Dermis blood vessel endothelial cell (primary cell): ENCODE measurements around the gene ATAD3C. TPM values are rescaled to one million over a fixed set of nuclear protein-coding genes. Genes with fewer than 3 reads are reported as not detected.
A peak's percentile ranks its signal among the peaks of the same experiment; 100 is the strongest.
"Not testable (repeated sequence)": the region's sequence is repeated elsewhere in the genome, so short reads cannot be mapped to it uniquely, and the experiment has no call there.

Experiments used
- DNase-seq: peaks from one replicate; pipeline ENCODE4 v3.0.0; 2010
- total RNA-seq: library from RNA; depleted of rRNA; stranded (reverse); fragments of >200 nt; gene quantifications from 2 replicates; pipeline ENCODE4 v1.2.3, GENCODE V29; 2014

The ATAD3C gene
- total RNA-seq, 1 donor from 2014 or later = 0.17 TPM

GRCh38 chr1:1451696-1452364 is 2.3 kb downstream of the ATAD3C start:
- DNase-seq = no peak

GRCh38 chr1:1452365-1452739 is 2.9 kb downstream of the ATAD3C start:
- DNase-seq = not testable (repeated sequence)

GRCh38 chr1:1452882-1453281 is 3.4 kb downstream of the ATAD3C start:
- no peak for DNase-seq

- DNase-seq = not testable (repeated sequence)
Measured at GRCh38 chr1:1454286-1455056, 5.0 kb downstream of the ATAD3C start.

GRCh38 chr1:1455366-1455884 is 5.9 kb downstream of the ATAD3C start:
- DNase-seq = no peak

GRCh38 chr1:1455934-1456333 is 6.4 kb downstream of the ATAD3C start:
- not testable (repeated sequence) for DNase-seq

- DNase-seq = not testable (repeated sequence)
Measured at GRCh38 chr1:1456683-1457255, 7.3 kb downstream of the ATAD3C start.

- DNase-seq = not testable (repeated sequence)
Measured at GRCh38 chr1:1459156-1459555, 9.7 kb downstream of the ATAD3C start.

- DNase-seq = not testable (repeated sequence)
Measured at GRCh38 chr1:1459711-1460110, 10.2 kb downstream of the ATAD3C start.

- no peak for DNase-seq
Measured at GRCh38 chr1:1460540-1461130, 11.1 kb downstream of the ATAD3C start.

- no peak for DNase-seq
Measured at GRCh38 chr1:1461721-1462317, 12.3 kb downstream of the ATAD3C start.

- no peak for DNase-seq
Measured at GRCh38 chr1:1462318-1462966, 13.0 kb downstream of the ATAD3C start.

- no peak for DNase-seq
Measured at GRCh38 chr1:1463312-1463711, 13.8 kb downstream of the ATAD3C start.

GRCh38 chr1:1468196-1468985 is 18.9 kb downstream of the ATAD3C start:
- DNase-seq = not testable (repeated sequence)

- no peak for DNase-seq
Measured at GRCh38 chr1:1470626-1471388, 21.3 kb downstream of the ATAD3C start.

- peak; percentile 96 for DNase-seq
Measured at GRCh38 chr1:1471389-1472052, 22.0 kb downstream of the ATAD3C start, which contains the start of gene ATAD3B. Gene ATAD3B, plus strand, starts transcription at chr1:1471765. Its CDS starts 120 bp downstream, at chr1:1471885.

GRCh38 chr1:1472053-1472876 is 22.8 kb downstream of the ATAD3C start:
- DNase-seq = peak; percentile 9

- not testable (repeated sequence) for DNase-seq
Measured at GRCh38 chr1:1476011-1476410, 26.5 kb downstream of the ATAD3C start.

GRCh38 chr1:1477206-1477605 is 27.7 kb downstream of the ATAD3C start:
- no peak for DNase-seq
